Measurements from ENCODE around the gene C12orf76.
"Not testable (repeated sequence)": the region's sequence is repeated elsewhere in the genome, so short reads cannot be mapped to it uniquely, and the experiment has no call there.

The C12orf76 gene

DNA sequence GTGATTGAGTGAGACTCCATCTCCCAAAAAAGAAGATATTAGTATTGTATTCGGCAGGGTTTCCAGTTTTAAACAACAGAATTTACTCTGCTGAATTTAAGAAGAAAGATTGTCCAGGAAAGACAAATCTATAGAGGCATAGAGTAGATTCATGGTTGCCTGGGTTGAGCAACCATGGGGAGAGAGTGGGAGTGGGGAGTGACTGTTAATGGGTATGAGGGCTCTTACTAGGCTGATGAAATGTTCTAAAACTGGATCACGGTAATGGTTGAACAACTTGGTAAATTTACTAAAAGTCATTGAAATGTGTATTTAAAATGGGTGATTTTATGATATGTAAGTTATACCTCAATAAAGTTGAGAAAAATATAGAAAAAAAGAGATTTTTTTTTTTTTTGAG lies 13.9 kb upstream of the C12orf76 start:
- no peak for DNase-seq (ENCODE audit: low spot score)

DNA sequence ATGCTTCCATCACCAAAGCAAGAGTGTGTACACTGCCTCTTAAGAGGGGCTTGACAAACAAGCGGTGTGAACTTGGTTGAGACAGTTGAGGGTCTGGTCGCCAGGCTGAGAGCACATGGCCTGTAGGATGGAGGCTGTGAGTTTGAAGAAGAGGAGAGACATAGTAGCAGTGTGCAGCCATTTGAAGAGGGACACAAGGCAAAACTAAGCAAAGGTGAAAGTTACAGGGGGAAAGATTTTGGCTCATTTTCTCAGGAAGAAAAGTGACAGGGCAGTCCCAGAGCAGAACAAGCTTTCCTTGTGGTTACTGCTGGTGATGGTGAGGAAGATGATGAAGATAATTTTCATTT lies 11.3 kb upstream of the C12orf76 start:
- DNase-seq (ENCODE audit: low spot score) = no peak

DNA sequence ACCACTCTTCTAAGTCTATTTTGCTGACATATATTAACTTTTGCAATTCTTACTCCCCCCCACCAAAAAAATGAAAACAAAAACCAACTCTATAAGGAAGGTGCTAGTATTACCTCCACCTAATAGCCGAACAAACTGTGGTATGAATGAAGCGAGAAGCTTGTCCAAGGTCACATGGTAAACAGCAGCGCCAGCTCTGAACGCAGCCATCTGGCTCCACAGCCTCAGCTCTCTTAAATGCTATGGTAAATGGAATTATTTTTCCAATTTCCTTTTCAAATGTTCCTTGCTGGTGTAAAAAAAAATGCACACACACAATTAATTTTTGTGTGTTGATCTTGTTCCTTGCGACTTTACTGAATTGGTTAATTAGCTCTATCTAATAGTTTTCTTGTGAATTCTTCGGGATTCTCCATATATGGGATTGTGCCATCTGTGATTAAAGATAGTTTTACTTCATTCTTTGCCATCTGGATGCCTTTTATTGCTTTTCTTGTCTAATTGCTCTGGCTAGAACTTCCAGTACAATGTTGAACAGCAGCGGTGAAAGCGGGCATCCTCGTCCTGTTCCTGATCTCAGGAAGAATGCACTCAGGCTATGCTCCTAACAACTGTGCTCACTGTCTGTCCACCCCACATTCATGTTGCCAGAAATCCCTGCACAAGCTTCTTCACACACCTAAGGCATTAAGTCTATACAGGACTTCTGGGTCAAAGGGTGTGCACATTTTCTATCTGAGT lies 10.7 kb upstream of the C12orf76 start:
- DNase-seq (ENCODE audit: low spot score) = no peak

DNA sequence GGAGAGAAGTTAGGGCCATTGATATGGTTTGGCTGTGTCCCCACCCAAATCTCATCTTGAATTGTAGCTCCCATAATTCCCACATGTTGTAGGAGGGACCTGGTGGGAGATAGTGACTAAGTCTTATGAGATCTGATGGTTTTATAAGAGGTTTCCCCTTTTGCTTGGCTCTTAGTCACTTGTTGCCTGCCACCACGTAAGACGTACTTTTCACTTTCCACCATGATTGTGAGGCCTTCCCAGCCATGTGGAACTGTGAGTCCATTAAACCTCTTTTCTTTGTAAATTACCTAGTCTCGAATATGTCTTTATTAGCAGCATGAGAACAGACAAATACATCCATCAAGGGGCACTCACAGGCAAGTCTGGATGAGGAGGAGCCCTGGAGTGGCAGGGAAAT lies 8.3 kb upstream of the C12orf76 start:
- not testable (repeated sequence) for DNase-seq (ENCODE audit: low spot score)

DNA sequence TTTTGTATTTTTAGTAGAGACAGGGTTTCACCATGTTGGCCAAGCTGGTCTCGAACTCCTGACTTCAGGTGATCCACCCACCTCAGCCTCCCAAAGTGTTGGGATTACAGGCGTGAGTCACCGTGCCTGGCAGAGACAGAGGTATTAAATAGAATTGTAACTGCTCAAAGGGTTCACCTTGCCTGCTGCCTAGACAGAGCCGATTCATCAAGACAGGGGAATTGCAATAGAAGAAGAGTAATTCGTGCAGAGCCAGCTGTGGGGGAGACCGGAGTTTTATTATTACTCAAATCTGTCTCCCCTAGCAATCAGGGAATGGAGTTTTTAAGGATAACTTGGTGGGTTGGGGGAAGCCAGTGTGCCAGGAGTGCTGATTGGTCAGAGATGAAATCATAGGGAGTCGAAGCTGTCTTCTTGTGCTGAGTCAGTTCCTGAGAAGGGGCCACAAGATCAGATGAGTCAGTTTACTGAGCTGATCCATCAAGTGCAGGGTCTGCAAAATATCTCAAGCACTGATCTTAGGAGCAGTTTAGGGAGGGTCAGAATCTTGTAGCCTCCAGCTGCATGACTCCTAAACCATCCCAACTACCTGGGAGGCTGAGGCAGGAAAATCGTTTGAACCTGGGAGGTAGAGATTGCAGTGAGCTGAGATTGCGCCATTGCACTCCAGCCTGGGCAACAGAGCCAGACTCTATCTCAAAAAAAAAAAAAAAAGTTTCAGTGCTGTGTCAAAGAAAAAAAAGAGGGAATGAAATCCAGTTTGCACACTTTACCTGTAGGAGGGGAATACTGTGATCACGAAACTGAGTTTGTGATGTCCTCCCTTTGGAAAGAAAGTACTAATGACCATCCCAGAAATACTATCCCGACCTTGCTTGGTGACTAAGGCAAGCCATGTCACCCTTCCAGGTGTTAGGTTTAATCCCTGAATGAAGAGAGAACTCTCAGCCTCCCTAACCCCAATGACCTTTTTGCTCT lies 7.3 kb upstream of the C12orf76 start:
- peak; percentile 94 for DNase-seq (ENCODE audit: low spot score)

DNA sequence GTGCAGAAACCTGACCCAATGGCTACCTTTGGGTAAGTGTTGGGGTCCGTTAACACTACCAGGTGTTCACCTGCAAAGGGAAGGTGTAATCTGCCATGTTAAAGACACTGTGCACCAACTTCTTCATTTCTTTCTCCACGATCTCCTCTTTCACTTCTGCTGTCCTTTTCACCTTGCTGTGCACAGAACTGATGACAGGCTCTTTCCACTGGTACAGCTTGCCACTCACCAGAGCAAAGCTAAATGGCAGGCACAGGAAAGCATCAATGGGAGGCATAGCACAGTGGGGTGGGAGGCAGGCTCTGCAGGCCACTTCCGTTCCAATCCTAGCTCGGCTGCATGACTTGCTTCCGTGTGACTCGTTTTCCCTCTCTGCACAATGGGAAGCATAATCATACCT lies 2.6 kb upstream of the C12orf76 start:
- DNase-seq (ENCODE audit: low spot score) = no peak

DNA sequence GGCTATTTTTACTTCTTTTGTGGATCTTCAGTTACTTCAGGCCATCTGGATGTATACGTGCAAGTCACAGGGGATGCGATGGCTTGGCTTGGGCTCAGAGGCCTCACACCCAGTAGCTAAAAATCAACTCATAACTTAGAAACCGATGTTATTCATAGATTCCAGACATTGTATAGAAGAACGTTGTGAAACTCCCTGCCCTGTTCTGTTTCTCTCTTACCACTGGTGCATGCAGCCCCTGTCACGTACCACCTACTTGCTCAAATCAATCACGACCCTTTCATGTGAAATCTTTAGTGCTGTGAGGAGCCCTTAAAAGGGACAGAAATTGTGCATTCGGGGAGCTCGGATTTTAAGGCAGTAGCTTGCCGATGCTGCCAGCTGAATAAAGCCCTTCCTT lies 1.3 kb upstream of the C12orf76 start:
- DNase-seq (ENCODE audit: low spot score) = not testable (repeated sequence)

DNA sequence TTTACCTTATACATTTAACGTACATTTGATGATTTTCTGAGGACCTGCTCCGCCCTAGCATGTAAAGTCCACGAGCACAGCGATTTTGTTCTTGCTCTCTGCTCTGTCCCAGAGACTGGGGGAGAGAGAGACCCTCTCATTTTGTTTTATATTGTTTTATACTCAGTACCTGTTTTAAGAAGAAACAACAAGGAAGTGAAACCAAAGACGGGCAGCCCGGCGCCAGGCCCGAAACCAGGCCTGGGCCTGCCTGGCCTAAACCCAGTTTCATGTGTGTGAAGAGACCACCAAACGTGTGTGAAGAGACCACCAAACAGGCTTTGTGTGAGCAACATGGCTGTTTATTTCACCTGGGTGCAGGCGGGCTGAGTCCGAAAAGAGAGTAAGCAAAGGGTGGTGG lies 712 bp upstream of the C12orf76 start:
- not testable (repeated sequence) for DNase-seq (ENCODE audit: low spot score)

DNA sequence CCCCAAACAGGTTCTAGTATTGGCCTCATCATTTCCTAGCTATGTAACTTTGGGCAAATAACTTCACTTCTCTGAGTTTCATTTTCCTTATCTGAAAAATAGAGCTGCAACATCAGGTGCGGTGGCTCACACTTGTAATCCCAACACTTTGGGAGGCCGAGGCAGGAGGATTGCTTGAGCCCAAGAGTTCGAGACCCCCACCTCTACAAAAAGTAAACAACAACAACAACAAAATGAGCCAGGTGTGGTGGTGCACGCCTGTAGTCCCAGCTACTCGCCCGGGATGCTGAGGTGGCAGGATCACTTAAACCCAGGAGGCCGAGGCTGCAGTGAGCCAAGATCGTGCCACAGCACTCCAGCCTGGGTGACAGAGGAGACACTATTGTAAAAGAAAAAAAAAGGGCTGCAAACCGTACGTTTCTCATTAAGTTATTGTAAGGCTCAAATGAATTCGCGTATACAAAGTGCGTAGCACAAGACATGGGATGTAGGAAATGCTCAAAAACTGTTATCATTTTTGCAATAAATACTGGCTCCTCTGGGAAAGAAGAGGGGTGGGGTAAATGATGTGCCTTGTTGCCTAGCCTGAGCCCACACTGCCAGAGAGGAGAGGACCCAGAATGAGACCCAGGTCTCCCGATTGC lies 903 bp downstream of the C12orf76 start:
- no peak for DNase-seq (ENCODE audit: low spot score)

DNA sequence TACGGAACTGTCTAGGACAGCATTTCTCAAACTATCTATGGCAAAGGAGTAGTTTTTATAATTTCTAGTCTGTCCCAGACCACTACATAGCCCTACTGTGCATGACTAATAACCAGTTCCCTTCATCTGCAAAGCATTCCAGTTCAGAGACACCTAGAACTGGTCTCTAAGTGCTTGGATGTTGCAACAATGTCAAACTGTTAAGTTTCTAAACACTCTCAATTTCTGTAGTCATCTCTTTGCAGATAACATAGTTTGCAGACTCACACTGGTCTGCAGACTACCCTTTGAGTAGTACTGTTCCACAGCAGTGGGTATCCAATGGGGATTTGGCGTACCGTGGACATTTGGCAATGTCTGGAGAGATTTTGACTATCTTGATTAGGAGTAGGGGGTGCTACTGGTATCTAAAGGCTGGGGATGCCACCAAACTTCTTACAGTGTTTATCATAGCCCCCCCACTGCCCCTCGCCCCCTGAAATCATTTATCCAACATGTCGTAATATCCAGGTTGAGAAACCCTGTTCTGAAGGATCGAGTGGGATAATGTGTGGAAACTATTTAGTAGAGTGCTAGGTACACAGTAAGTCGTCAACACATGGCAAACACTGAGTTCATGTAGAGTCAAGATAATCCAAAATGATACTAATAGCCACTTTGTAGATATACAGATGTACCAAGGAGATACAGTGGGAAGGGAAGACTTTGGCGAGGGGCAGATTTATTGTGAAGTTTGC lies 1.7 kb downstream of the C12orf76 start:
- DNase-seq (ENCODE audit: low spot score) = no peak

DNA sequence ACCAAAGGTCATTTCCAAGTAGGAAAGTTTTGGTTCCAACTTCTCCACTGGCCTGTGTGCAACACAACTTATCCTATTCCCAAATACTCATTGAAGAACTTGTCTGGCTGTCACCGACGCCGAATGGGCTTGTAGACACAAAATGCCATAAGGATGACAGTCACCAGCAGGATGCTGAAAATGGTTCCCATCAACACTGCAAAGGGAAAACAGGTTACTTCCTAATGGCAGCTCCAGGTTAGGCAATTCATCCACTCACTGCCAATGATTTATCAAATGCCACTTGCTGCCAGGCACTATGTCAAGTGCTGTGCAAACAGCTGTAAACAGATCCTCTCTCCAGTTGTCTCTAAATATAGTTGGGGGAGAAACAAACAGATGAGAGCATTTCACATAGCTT lies 6.1 kb downstream of the C12orf76 start:
- peak; percentile 20 for DNase-seq (ENCODE audit: low spot score)

DNA sequence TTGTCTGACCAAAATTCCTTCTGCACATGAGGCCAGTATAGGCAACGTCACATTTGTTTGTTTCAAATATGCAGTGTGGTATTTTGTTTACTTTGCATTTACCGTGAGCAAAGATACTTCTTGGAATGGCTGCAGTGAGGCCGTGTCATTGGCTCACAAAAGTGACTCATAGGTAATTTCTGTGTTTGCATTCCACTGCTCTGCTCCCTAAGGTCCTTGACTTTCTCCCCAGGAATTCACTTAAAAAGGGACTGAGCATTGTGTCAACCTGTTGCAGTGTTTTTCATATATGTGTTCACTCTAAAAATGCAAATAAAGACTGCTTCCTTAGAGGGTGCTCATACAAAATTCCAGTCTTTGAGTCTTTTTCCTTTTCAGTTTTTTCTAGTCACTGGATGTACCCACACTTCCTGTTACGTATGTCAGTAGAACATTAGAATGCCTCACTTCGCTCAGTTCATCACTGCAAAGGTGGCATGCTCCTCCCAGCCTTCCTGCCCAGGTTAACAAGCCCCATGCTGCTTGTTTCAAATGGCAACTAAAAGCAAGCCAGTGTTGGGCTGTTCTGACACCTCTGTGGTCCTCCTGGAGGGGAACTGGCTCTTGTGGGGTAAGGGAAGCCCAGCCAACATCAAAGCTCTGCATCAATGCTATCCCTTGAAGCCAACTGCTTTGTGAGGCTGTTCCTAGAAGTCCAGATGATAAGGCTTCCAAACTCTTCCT lies 9.1 kb downstream of the C12orf76 start:
- peak; percentile 90 for DNase-seq (ENCODE audit: low spot score)

DNA sequence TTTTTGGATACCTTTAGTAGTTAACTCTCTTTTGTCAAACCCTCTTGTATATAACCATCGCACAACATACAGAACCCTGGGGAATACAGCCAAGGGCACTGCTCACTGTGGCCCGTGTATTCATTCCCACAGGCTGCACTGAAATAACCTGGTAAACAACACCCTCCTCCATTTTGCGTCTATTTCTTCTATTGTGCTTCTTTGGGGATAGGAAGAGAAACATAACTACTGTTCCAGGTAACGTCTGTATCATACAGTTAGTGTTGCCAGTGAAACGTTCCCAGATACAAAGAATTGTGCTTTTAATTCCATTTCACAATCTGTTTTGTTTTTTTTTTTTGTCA lies 9.6 kb downstream of the C12orf76 start:
- no peak for DNase-seq (ENCODE audit: low spot score)

DNA sequence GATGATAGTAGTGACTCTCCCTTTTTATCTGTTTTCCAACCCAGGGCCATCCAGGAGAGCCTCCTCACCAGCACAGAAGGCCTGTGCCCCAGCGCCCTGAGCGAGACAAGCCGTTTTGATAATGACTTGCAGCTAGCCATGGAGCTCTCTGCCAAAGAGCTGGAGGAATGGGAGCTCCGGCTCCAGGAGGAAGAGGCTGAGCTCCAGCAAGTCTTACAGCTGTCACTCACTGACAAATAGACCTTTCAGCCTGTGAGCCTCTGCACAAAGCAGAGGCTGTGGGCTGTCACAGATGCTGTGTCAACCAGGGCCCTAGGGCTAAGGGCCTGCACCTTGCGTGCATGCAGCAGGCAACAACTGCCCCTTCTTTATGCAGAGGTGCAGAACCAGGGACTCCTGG lies 11.0 kb downstream of the C12orf76 start:
- no peak for DNase-seq (ENCODE audit: low spot score)

DNA sequence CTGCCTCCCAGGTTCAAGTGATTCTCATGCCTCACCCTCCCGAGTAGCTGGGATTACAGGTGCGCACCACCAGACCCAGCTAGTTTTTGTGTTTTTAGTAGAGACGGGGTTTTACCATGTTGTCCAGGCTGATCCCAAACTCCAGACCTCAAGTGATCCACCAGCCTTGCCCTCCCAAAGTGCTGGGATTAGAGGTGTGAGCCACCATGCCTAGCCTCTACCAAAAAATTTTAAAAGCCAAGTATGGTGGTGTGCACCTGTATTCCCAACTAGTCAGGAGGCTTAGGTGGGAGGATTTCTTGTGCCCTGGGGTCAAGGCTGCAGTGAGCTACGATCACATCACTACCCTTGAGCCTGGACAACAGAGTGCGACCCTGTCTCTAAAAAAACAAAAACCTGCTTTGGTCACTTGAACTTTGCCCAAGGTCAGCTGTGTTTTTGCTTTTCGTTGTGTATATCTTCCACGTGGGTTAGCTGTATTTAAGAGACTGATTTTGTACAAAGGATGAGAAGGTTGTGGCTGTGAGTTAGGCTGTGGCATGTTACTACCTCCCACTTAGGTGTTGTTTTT lies 12.7 kb downstream of the C12orf76 start:
- DNase-seq (ENCODE audit: low spot score) = no peak

DNA sequence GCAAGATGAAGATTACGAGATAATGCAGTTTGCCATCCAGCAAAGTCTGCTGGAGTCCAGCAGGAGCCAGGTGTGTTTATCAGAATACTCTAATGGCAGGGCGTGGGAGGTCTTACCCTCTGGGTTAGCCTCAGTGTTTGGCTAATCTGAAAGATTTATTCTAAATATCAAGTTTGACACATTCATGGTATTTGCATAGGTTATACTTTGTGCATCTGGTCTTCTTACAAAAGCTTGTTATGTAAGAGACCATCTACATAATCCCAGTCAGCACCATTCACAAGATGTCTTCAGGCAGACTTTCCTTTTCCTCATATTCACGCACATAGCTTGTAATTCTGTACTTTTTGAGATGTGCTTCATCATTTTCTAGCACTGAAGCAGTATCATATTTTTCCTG lies 14.4 kb downstream of the C12orf76 start:
- no peak for DNase-seq (ENCODE audit: low spot score)

DNA sequence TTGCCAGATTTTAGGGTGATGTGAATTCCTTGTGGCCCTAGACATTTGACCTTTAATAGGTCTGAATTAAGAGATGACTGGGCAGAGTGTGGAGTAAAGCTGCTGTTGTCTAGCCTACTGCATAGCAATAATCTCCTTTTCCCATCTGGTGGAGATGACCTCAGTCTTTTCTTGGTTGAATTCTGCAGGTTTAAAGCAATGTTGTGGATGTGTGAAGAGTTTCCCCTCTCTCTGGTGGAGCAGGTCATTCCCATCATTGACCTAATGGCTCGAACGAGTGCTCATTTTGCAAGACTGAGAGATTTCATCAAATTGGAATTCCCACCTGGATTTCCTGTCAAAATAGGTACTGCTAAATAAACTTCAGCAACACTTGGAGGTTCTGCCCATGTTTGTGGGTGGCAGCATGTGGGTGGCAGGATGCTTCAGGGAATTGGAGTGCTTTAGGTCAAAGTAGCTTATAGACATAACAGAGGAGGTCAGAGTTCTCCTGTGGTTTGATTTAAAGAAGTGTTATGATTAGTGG lies 19.0 kb downstream of the C12orf76 start:
- DNase-seq (ENCODE audit: low spot score) = no peak

DNA sequence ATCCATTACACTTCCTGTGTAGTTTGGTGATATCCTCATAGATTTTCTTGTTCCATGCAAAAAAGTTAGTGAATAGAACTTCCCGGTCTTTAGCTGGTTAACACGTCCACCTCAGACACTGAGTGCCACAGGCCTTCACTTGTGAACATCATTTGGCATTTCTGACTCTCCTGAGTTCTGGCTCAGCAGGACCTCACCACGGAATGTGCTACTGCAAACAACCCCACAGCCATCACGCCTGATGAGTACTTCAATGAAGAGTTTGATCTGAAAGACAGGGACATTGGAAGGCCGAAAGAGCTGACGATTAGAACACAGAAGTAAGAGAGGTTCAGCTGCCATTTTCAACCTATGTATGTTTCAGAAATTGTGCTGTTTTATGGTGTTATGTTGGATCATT lies 20.0 kb downstream of the C12orf76 start:
- no peak for DNase-seq (ENCODE audit: low spot score)

DNA sequence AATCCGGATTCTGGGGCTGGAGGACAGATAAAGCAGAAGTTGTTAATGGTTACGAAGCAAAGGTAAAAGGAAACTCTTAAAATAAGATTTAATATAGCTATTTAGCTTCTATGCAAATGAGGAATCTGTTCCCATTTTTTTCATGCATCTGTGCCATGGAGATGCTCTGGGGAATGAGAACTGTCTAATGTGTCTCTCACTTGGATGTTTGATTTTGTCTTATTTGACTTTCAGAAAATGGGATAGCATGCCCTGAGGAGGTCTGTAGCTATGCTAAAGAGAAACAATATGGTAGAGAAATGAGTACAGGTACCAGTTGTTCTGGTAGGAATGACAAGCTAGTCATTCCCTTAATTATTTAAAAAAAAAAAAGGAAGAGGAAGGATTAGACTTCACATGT lies 24.3 kb downstream of the C12orf76 start:
- DNase-seq (ENCODE audit: low spot score) = no peak

DNA sequence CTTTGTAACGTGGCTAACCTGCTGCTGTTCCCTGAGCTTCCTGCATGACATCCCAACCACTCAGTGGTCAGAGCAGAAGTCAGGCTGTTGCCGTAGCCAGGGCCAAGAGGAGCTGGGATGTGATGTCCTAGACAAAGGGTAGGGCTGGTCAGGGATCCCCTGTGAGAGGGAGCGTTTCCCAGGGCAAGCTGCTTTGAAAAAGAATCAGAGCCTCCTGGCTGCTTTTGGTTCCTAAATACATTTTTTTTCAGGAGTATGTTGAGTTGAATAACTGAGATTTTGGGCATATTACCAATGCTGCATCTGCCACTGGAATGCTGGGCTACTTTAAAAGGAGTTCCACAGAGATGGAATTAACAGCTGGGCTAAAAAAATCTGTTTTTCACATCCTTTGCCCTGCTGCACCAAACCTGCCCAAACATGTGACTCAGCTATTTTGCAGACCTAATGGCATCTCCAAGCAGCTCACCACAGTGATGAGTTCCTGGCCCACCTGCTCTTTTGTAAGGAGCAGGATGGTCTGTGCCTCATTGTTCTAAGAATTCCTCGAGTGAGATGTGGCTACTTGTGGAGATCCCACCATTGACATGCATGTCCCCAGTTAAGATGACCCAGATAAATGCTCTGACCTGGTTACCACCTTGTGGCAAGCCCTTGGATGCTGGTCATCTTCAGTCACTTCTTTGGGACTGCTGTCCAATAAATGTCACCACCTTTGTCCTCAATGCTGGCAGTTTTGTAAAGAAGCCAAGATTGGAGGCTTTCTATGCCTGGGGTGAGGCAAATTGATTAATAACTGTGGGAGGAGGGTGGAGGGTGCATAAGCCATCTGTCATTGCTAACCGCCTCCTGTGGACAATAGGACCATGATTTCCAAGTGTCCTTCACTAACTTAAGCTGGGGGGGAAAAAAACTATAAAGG lies 25.0 kb downstream of the C12orf76 start:
- DNase-seq (ENCODE audit: low spot score) = no peak
